GM18907 (cell line): ENCODE data around the gene PEX5.
A peak's percentile ranks its signal among the peaks of the same experiment; 100 is the strongest.
"Not testable (repeated sequence)": the region's sequence is repeated elsewhere in the genome, so short reads cannot be mapped to it uniquely, and the experiment has no call there.

Source experiments
- ATAC-seq: cut with Tn5 transposase; IDR thresholded peaks from one replicate; pipeline ENCODE4 v1.9.1; 2021; ENCODE audit warnings: mild to moderate bottlenecking, moderate library complexity; ENCODE audit not compliant: unreplicated experiment

PEX5 gene

GRCh38 chr12:7158781-7159609, 30.5 kb upstream of the PEX5 start:
- no peak for ATAC-seq

DNA sequence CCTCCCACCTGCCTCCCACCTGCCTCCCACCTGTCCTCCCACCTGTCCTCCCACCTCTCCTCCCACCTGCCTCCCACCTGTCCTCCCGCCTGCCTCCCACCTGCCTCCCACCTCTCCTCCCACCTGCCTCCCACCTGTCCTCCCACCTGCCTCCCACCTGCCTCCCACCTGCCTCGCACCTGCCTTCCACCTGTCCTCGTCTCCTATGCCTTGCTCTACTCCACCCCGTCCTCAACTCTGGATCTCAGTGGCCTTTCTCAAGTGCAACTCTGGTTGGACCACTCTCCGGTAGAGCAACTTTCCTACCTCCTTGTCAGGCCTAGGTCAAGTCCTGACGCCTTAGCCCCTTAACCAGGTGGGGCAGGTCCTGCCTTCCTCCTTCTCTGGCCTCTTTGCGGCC, 29.3 kb upstream of the PEX5 start:
- no peak for ATAC-seq

GRCh38 chr12:7161327-7161726, 28.2 kb upstream of the PEX5 start:
- no peak for ATAC-seq

DNA sequence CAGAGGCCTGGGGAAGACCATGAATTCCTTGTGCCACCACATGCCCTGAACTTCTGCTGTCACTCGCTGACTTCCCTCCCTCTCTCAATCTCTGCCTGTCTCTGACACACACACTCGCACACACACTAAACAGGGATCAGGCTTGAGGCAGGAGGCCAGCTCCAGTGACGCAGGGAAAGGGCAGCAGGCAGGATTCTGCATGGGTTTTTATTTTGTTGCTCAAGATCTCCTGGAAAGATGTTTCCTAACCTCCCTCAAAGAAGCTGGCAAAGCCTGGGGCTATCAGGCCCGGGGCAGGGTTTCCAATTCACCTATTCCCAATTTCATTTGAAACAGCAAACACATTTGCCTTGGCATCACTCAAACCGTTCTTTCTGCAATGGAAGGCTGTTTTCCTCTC, 27.7 kb upstream of the PEX5 start:
- ATAC-seq: no peak

- no peak for ATAC-seq
These were observed 26.8 kb upstream of the PEX5 start for GRCh38 chr12:7162691-7163114.

GRCh38 chr12:7169951-7170350, 19.5 kb upstream of the PEX5 start:
- ATAC-seq: no peak

DNA sequence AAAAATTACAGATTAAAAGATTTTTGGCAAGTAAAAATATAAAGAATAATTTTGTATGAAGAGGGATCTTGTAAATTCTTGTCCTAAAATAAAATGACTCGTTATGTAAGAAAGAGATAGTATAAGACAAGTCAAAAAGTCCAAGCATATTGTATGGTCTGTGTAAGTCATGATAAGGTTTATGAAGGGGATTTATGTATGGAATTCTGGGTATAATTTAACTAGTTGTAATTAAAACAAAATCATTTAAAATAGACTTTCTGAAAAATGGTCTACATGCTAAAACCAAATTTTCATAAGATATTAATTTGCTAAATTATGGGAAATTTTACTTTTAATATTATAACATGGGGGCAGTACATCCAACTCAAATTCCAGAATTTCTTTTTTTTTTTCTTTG, 17.6 kb upstream of the PEX5 start:
- no peak for ATAC-seq

DNA sequence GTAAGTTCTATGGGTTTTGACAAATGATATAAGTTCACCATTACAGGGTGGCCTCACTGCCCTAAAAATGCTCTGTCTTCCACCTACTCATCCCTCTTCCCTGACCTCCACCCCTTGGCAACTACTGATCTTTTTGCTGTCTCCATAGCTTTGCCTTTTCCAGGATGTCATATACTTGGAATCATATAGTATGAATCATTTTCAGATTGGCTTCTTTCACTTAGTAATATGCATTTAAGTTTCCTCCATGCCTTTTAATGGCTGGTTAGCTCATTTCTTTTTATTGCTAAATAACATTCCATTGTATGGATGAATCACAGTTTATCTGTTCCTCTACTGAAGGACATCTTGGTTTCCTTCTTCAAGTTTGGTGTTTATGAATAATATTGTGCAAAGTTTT, 14.0 kb upstream of the PEX5 start:
- no peak for ATAC-seq

- ATAC-seq: no peak
These were observed 12.9 kb upstream of the PEX5 start for GRCh38 chr12:7176595-7176994.

DNA sequence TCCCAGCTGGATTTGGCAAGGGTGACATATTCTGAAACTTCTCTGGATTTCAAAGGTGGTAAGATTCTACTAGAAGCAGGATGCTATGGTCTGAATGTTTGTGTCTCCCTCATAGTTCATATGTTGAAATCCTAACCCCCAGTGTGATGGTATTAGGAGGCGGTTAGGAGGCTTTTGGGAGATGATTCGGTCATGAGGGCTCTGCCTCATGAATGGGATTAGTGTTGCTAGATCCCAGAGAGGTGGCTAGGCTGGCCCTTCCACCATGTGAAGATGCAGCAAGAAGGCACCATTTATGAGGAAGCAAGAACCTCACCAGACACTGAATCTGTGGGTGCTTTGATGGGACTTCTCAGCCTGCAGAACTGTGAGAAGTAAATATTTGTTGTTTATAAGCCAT, 11.0 kb upstream of the PEX5 start:
- no peak for ATAC-seq

GRCh38 chr12:7180685-7181084, 8.8 kb upstream of the PEX5 start:
- no peak for ATAC-seq

DNA sequence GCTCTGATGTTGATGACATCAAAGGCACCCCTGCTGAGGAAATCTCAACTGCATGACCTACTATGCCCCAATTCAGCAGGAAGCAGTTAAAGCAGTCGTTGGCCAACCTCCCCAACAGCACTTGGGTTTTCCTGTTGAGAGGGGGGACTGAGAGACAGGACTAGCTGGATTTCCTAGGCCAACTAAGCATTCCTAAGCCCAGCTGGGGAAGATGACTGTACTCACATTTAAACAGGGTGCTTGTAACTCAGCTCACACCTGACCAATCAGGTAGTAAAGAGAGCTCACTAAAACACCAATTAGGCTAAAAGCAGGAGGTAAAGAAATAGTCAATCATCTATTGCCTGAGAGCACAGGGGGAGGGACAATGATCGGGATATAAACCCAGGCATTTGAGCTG, 3.4 kb upstream of the PEX5 start:
- ATAC-seq: not testable (repeated sequence)

DNA sequence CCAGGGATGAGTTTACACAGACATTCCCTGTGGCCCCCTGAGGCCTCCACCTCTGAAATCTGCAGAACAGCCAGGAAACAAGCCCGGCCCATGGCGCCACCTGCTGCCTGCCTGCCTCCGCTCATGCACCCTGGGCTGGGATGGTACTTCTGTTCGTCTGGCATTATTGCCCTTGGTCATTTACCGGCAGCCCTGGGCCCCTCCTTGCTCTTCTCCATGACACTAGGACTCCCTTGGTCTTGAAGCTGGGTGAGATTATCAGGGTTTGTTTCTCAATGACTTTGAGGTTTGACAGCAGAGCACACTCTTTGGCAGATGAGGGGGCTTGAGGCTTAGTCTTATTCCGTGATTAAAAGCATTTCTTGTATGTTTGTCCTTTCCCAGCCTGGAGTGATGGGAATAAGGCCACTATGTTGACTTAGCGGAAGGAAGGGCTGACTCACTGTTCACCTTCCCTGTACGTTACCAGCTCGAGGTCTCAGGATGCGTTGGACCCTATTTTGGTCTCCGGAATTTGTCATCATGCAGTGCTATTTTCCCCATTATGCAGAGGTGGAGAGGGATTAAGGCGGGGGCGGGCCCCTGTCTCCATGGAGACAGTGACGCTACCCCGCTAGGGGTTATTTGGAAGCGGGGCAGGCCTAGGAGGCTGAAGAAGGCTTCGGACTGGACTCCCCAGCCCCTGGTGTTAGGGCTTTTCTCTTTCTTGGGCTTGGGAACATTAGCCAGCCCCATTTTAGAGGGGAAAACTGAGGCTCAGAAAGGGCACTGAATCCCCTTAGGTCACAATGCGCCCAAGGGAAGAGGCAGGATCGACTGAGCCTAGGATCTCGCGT, 706 bp upstream of the PEX5 start:
- peak; percentile 41 for ATAC-seq

DNA sequence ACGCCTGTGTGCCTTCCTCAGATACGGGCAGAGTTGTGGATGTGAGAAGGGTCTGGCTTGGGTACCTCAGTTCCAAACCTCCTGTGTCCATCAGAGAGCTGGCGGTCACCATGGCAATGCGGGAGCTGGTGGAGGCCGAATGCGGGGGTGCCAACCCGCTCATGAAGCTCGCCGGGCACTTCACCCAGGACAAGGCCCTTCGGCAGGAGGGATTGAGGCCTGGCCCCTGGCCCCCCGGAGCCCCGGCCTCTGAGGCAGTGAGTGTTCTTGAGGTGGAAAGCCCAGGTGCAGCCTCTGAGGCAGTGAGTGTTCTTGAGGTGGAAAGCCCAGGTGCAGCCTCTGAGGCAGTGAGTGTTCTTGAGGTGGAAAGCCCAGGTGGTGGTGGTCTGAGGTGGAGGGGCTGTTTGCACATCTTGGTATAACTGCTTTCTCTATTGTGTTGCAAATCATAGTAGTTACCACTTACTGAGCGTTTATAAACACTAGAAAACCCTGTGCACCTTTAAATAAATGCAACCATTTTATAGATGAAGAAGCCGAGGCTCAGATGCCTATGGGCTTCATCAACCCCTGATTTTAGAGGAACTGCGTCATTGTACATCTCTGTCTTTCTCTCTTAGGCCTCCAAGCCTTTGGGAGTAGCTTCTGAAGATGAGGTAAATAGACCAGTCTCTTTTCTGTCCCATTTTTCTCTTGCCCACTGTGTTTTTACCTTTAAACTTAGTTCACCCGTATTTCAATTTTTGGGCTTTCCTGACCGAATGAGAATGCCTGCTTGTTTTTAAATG, 976 bp downstream of the PEX5 start:
- ATAC-seq: peak; percentile 12

GRCh38 chr12:7193674-7194073, 4.2 kb downstream of the PEX5 start:
- ATAC-seq: no peak

GRCh38 chr12:7197841-7198240, 8.4 kb downstream of the PEX5 start:
- ATAC-seq: no peak

GRCh38 chr12:7203109-7203508, 13.6 kb downstream of the PEX5 start:
- no peak for ATAC-seq

DNA sequence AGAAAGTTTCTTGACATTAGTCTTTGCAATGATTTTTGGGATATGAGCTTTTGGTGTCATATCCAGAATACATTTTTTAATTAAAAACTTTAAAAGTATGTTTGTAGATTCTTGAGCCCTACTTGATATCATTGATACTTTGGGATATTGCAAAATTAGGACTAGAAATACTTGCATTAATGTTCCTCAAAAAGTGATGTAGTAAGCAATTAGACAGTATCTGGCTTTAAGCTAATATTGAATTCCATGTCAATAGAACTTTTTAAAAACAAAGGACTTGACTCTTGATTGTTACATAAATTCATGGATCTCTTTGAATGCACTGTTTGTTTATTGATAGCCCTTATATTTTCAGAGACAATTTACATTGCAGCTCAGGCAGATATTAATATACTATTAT, 15.6 kb downstream of the PEX5 start:
- no peak for ATAC-seq

- no peak for ATAC-seq
These were observed 17.2 kb downstream of the PEX5 start for GRCh38 chr12:7206691-7207090.

GRCh38 chr12:7207866-7208625, 18.6 kb downstream of the PEX5 start:
- no peak for ATAC-seq

DNA sequence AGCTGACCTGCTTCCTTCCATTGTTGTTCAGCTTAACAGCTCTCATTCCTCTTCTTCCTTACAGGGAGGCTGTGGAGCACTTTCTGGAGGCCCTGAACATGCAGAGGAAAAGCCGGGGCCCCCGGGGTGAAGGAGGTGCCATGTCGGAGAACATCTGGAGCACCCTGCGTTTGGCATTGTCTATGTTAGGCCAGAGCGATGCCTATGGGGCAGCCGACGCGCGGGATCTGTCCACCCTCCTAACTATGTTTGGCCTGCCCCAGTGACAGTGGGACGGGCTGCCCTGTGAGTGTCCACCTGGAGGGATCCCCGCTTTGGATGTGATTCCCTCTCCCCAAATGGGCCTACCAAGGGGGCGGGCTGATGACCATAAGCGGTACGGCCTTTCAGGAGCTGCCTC, 20.5 kb downstream of the PEX5 start:
- ATAC-seq: no peak
